Right lobe of liver (tissue), 4 donors: ENCODE measurements around the gene TRIM43B.
"Not testable (repeated sequence)": the region's sequence is repeated elsewhere in the genome, so short reads cannot be mapped to it uniquely, and the experiment has no call there.

Source experiments
- CTCF ChIP-seq, 4 donors: fragments of 200-600 bp in 3 of 4; fragments of 450-650 bp in 1 of 4; IDR thresholded peaks; one replicate each; pipeline versions ENCODE4 v1.5.1 to v1.8.0; 2016 to 2022; ENCODE audit warnings: antibody characterized with exemption in 4 of 4, mild to moderate bottlenecking in 2 of 4
- POLR2A ChIP-seq: fragments of 450-650 bp; IDR thresholded peaks from one replicate; pipeline ENCODE4 v1.6.1; 2017; ENCODE audit warnings: antibody characterized with exemption, mild to moderate bottlenecking
- donor health status: DM: no; HTN: no; CAD: no.
- donor health status: DM: no; HTN: no; CAD: no.
- donor health status: DM: no; HTN: yes; CAD: no.

GRCh38 chr2:95492076-95492475, 7.5 kb upstream of the TRIM43B start:
- TF ChIP-seq CTCF (IDR thresholded peaks at IDR 0.05); POLR2A: not testable (repeated sequence)
